Measurements from ENCODE around the gene UBE2V1.

Gene UBE2V1

GRCh38 chr20:50142812-50143211, 29.9 kb upstream of the UBE2V1 start:
- Histone ChIP-seq H3K36me3 (ENCODE audit: insufficient read depth) (no peaks in the 10 kb centered on the region), H3K4me2 (no peak overlapping the region), H4K20me1 (ENCODE audit: insufficient read depth) (no peaks in the 10 kb centered on the region), H3K4me3 (IDR thresholded peaks at IDR 0.05; ENCODE audit: insufficient read depth, low read depth, low read length) (no peak overlapping the region), H3K27ac (no peak overlapping the region), H3K9ac (no peak overlapping the region), H3K79me2 (ENCODE audit: insufficient read depth, low read depth) (peaks cover 6% of the 10 kb centered on the region; the same call in 1 of the 2 replicates), H3K4me1 (ENCODE audit: low read depth, poor library complexity, severe bottlenecking) (no peaks in the 10 kb centered on the region), H2AFZ (ENCODE audit: low read depth) (no peak overlapping the region), H3K27me3 (ENCODE audit: insufficient read depth, low read depth) (no peaks in the 10 kb centered on the region)
- TF ChIP-seq, protein P1, sequence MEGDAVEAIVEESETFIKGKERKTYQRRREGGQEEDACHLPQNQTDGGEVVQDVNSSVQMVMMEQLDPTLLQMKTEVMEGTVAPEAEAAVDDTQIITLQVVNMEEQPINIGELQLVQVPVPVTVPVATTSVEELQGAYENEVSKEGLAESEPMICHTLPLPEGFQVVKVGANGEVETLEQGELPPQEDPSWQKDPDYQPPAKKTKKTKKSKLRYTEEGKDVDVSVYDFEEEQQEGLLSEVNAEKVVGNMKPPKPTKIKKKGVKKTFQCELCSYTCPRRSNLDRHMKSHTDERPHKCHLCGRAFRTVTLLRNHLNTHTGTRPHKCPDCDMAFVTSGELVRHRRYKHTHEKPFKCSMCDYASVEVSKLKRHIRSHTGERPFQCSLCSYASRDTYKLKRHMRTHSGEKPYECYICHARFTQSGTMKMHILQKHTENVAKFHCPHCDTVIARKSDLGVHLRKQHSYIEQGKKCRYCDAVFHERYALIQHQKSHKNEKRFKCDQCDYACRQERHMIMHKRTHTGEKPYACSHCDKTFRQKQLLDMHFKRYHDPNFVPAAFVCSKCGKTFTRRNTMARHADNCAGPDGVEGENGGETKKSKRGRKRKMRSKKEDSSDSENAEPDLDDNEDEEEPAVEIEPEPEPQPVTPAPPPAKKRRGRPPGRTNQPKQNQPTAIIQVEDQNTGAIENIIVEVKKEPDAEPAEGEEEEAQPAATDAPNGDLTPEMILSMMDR (conservative IDR thresholded peaks at IDR 0.05; ENCODE audit: low read depth, low read length) = no peak

- TF ChIP-seq, protein P1 (conservative IDR thresholded peaks at IDR 0.05; ENCODE audit: low read depth, low read length) = no peak
- Histone ChIP-seq H3K36me3 (ENCODE audit: insufficient read depth) (no peaks in the 10 kb centered on the region), H3K4me2 (no peak overlapping the region), H4K20me1 (ENCODE audit: insufficient read depth) (no peaks in the 10 kb centered on the region), H3K4me3 (IDR thresholded peaks at IDR 0.05; ENCODE audit: insufficient read depth, low read depth, low read length) (no peak overlapping the region), H3K27me3 (ENCODE audit: insufficient read depth, low read depth) (no peaks in the 10 kb centered on the region), H2AFZ (ENCODE audit: low read depth) (no peak overlapping the region), H3K79me2 (ENCODE audit: insufficient read depth, low read depth) (peaks cover under 1% of the 10 kb centered on the region; the same call in 1 of the 2 replicates), H3K27ac (no peak overlapping the region), H3K9ac (no peak overlapping the region), H3K4me1 (ENCODE audit: low read depth, poor library complexity, severe bottlenecking) (no peaks in the 10 kb centered on the region)
Observed at GRCh38 chr20:50141811-50142561, 29.0 kb upstream of the UBE2V1 start.

GRCh38 chr20:50141018-50141675, 28.2 kb upstream of the UBE2V1 start:
- no peaks in the 10 kb centered on the region for H3K27me3 ChIP-seq (ENCODE audit: insufficient read depth, low read depth)
- no peaks in the 10 kb centered on the region for H3K79me2 ChIP-seq (ENCODE audit: insufficient read depth, low read depth)
- H3K4me2 ChIP-seq = no peak overlapping the region
- H4K20me1 ChIP-seq (ENCODE audit: insufficient read depth) = no peaks in the 10 kb centered on the region
- TF ChIP-seq, protein P1 (conservative IDR thresholded peaks at IDR 0.05; ENCODE audit: low read depth, low read length) = no peak
- H3K36me3 ChIP-seq (ENCODE audit: insufficient read depth) = no peaks in the 10 kb centered on the region
- H3K4me1 ChIP-seq (ENCODE audit: low read depth, poor library complexity, severe bottlenecking) = no peaks in the 10 kb centered on the region
- H3K27ac ChIP-seq = no peak overlapping the region
- H3K9ac ChIP-seq = no peak overlapping the region
- H2AFZ ChIP-seq (ENCODE audit: low read depth) = no peak overlapping the region
- H3K4me3 ChIP-seq (IDR thresholded peaks at IDR 0.05; ENCODE audit: insufficient read depth, low read depth, low read length) = no peak overlapping the region

DNA sequence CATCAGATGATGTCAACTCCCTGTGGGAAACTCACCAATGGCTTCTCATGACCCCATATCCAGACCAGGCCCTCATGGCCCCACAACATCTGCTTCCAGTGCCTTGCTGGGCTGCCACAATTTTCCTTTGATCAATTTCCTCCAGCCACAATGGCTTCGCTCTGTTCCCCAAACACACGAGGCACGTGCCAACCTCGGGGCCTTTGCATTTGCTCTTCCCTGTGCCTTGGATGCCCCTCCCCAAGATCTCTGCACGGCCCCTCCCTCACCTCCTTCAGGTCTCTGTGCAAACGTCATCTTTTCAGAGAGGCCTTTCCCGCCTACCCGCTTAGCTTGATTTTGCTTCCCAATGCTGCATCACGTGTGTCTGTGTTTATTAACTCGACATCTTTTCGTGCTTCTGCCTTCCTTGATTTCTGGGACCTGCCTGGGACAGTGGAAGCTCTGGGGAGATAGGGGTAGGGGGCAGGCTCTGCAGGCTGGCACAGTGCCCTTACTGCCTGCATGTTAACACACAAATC, 27.4 kb upstream of the UBE2V1 start:
- H3K36me3 ChIP-seq (ENCODE audit: insufficient read depth) = no peaks in the 10 kb centered on the region
- H3K27ac ChIP-seq = no peak overlapping the region
- H3K4me1 ChIP-seq (ENCODE audit: low read depth, poor library complexity, severe bottlenecking) = no peaks in the 10 kb centered on the region
- no peak overlapping the region for H3K4me2 ChIP-seq
- no peaks in the 10 kb centered on the region for H3K27me3 ChIP-seq (ENCODE audit: insufficient read depth, low read depth)
- no peaks in the 10 kb centered on the region for H3K79me2 ChIP-seq (ENCODE audit: insufficient read depth, low read depth)
- H3K4me3 ChIP-seq (IDR thresholded peaks at IDR 0.05; ENCODE audit: insufficient read depth, low read depth, low read length) = no peak overlapping the region
- TF ChIP-seq, protein P1 (conservative IDR thresholded peaks at IDR 0.05; ENCODE audit: low read depth, low read length) = no peak
- H2AFZ ChIP-seq (ENCODE audit: low read depth) = no peak overlapping the region
- no peak overlapping the region for H3K9ac ChIP-seq
- no peaks in the 10 kb centered on the region for H4K20me1 ChIP-seq (ENCODE audit: insufficient read depth)
